ENCODE data around the gene SRSF9.

The SRSF9 gene

DNA sequence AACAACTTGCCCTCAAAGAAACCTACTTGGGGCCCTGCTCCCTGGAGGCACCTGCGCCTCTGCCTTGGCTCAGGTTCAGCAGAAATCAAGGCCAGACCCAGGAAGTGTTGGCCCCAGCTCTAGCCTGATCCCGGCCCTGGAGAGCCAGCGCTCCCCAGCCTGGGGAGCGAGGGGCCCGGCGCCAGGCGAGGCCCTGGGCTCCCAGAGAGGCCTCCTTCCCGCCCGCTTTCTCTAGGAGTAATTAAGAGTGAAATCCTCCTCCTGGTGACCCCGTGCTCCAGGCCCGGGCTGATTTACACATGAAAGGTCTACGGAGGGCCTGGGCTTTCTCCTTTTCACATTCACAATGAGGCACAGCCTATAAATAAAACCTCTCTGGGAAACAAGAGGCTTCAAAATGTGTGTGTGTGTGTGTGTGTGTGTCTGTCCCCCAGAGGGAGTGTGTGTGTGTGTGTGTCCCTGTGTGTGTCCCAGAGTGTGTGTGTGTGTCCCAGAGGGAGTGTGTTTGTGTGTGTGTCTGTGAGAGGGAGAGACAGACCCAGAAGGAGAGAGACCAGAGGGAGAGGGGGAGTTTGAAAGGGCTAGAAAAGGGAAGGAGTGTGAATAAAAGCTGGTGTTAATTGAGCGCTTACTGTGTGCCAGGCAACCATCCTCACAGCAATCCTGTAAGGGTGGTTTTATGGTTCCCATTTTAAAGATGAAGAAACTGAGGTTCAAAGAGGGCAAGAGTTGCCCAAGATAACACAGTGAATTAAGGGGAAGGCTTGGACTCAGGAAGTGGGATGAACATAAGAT lies 55.5 kb downstream of the SRSF9 start:
- in situ Hi-C loops (cut with HindIII; ENCODE audit: low sequenced_read_pairs), result no loop called here

- in situ Hi-C loops (cut with HindIII; ENCODE audit: low sequenced_read_pairs), result no loop called here
These were observed 57.1 kb downstream of the SRSF9 start for GRCh38 chr12:120412421-120412820.
